ENCODE data around the gene ERBB3. TPM values are rescaled to one million over a fixed set of nuclear protein-coding genes. Genes with fewer than 3 reads are reported as not detected.

ERBB3 gene
- total RNA-seq, 1 experiment from 2014 or later, result 64.3 TPM

DNA sequence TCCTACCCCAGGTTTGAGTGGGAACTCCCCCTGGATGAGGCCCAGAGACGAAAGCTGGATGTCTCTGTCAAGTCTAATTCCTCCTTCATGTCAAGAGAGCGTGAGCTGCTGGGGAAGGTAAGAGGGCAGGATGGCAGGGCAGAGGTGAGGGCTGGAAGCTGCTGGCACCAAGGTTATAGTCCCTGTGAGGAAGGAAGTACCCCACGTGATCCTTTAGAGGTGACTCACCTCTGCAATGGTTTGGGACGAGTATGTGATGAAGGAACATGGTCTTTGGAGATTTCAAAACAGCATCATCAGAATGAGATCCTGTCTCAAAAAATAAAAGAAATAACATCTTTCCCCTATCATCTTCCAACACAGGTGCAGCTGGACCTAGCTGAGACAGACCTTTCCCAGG is 63.3 kb downstream of the ERBB3 start:
- H3K4me1 Mint-ChIP-seq, result no peaks in the 10 kb centered on the region
- H3K36me3 Mint-ChIP-seq, result peaks cover 69% of the 10 kb centered on the region
- peaks cover 12% of the 10 kb centered on the region for H3K9me3 Mint-ChIP-seq
- no peaks in the 10 kb centered on the region for H3K27me3 Mint-ChIP-seq (ENCODE audit: low read depth)
- no peak for ATAC-seq
- ChIA-PET POLR2A (interaction anchor here (1.5 to 1.6 kb wide), 2 partner anchors 16 to 25 kb away, joined by 4 read pairs; partner anchors contain the start of gene ZC3H10), CTCF (interaction anchor here (1.4 kb wide), 1 partner anchor 8 kb away, joined by 6 read pairs; no protein-coding TSS in a partner anchor)
- no peak overlapping the region for H3K4me3 Mint-ChIP-seq
- no peak for DNase-seq (ENCODE audit: low spot score)
- no peak for TF ChIP-seq FOXJ3 (CRISPR knock-in tag; IDR thresholded peaks at IDR 0.05; ENCODE audit: borderline replicate concordance)
- TF ChIP-seq PRRX2 (CRISPR knock-in tag; IDR thresholded peaks at IDR 0.05), result no peak
- TF ChIP-seq ZNF423 (CRISPR knock-in tag; IDR thresholded peaks at IDR 0.05), result no peak
- no peak for TF ChIP-seq JAZF1 (CRISPR knock-in tag; IDR thresholded peaks at IDR 0.05)
- TF ChIP-seq JUN (CRISPR knock-in tag; IDR thresholded peaks at IDR 0.05), result no peak
- no peak for TF ChIP-seq IRF2 (CRISPR knock-in tag; IDR thresholded peaks at IDR 0.05; ENCODE audit: borderline replicate concordance, low read depth)
- no peak overlapping the region for H3K27ac Mint-ChIP-seq

DNA sequence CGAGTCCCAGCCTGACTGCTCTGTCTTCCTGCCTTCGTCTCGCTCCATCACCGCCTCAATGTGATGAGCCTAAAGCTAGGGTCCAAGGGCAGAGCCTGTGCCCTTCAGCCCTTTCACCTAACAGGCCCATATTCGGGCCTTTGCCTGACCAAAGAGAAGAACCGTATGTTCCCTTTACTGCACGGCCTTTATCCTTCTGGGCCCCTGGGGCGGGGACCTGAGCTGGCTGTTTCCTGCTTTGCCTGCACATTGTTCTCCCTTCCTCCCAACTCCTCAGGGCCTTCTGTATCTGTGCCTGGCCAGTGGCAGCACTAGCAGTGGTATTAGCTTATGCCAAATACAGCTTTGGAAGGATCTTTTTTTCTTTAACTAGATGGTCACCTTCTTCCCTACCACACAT is 63.9 kb downstream of the ERBB3 start:
- TF ChIP-seq NFE2L1 (CRISPR knock-in tag; IDR thresholded peaks at IDR 0.05), result no peak
- TF ChIP-seq MYBL2 (CRISPR knock-in tag; IDR thresholded peaks at IDR 0.05), result no peak
- TF ChIP-seq PRRX2 (CRISPR knock-in tag; IDR thresholded peaks at IDR 0.05), result no peak
- no peak for TF ChIP-seq SMAD3 (CRISPR knock-in tag; IDR thresholded peaks at IDR 0.05; ENCODE audit: borderline replicate concordance)
- no peak for TF ChIP-seq ZNF263 (CRISPR knock-in tag; IDR thresholded peaks at IDR 0.05; ENCODE audit: low read depth)
- no peak for TF ChIP-seq ZNF423 (CRISPR knock-in tag; IDR thresholded peaks at IDR 0.05)
- TF ChIP-seq RELA (CRISPR knock-in tag; IDR thresholded peaks at IDR 0.05; ENCODE audit: borderline replicate concordance), result no peak
- TF ChIP-seq, protein P1, sequence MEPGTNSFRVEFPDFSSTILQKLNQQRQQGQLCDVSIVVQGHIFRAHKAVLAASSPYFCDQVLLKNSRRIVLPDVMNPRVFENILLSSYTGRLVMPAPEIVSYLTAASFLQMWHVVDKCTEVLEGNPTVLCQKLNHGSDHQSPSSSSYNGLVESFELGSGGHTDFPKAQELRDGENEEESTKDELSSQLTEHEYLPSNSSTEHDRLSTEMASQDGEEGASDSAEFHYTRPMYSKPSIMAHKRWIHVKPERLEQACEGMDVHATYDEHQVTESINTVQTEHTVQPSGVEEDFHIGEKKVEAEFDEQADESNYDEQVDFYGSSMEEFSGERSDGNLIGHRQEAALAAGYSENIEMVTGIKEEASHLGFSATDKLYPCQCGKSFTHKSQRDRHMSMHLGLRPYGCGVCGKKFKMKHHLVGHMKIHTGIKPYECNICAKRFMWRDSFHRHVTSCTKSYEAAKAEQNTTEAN (CRISPR knock-in tag; IDR thresholded peaks at IDR 0.05), result no peak
- no peak for TF ChIP-seq NR1H2 (CRISPR knock-in tag; IDR thresholded peaks at IDR 0.05)
- no peak for TF ChIP-seq PRDM15 (CRISPR knock-in tag; IDR thresholded peaks at IDR 0.05)
- TF ChIP-seq ATF1 (CRISPR knock-in tag; IDR thresholded peaks at IDR 0.05), result no peak
- TF ChIP-seq, protein P2, sequence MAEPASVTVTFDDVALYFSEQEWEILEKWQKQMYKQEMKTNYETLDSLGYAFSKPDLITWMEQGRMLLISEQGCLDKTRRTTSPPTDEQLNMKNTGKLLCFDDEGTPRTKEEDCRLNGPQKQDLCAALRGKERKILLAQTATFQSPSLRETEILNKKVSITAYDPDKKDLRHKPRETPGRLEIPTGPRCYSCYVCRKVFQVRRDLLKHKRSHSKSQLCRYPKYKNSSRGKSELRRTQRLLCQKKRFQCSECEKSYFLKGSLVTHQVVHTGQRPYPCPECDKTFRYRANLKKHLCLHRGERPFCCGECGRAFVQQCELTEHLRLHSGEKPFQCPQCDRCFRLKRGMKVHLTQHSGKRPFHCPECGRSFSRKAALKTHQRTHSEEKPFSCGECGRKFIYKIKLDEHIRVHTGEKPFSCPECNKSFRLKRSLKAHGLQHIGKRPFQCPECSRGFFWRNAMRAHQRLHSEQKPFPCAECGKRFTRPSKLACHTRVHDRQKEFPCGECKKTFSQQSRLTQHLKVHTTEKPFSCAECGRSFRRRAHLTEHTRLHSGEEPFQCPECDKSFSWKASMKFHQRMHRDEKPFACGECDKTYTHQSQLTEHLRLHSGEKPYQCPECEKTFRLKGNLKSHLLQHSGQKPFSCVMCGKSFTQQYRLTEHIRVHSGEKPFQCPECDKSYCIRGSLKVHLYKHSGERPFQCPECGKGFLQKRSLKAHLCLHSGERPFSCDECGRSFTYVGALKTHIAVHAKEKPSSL (CRISPR knock-in tag; conservative IDR thresholded peaks at IDR 0.05), result no peak
- TF ChIP-seq FOXK1 (CRISPR knock-in tag; IDR thresholded peaks at IDR 0.05), result no peak
- TF ChIP-seq, protein P3, sequence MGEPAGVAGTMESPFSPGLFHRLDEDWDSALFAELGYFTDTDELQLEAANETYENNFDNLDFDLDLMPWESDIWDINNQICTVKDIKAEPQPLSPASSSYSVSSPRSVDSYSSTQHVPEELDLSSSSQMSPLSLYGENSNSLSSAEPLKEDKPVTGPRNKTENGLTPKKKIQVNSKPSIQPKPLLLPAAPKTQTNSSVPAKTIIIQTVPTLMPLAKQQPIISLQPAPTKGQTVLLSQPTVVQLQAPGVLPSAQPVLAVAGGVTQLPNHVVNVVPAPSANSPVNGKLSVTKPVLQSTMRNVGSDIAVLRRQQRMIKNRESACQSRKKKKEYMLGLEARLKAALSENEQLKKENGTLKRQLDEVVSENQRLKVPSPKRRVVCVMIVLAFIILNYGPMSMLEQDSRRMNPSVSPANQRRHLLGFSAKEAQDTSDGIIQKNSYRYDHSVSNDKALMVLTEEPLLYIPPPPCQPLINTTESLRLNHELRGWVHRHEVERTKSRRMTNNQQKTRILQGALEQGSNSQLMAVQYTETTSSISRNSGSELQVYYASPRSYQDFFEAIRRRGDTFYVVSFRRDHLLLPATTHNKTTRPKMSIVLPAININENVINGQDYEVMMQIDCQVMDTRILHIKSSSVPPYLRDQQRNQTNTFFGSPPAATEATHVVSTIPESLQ (CRISPR knock-in tag; IDR thresholded peaks at IDR 0.05), result no peak
- no peak for TF ChIP-seq RORB (CRISPR knock-in tag; IDR thresholded peaks at IDR 0.05)
- TF ChIP-seq FOXP1 (CRISPR knock-in tag; IDR thresholded peaks at IDR 0.05; ENCODE audit: borderline replicate concordance), result no peak
- no peak for TF ChIP-seq SOX15 (CRISPR knock-in tag; IDR thresholded peaks at IDR 0.05)
- TF ChIP-seq AR (CRISPR knock-in tag; IDR thresholded peaks at IDR 0.05), result no peak
- H3K4me1 Mint-ChIP-seq, result no peaks in the 10 kb centered on the region
- H3K36me3 Mint-ChIP-seq, result peaks cover 63% of the 10 kb centered on the region
- no peak for DNase-seq (ENCODE audit: low spot score)
- no peak overlapping the region for H3K27ac Mint-ChIP-seq
- ATAC-seq, result no peak
- H3K4me3 Mint-ChIP-seq, result no peak overlapping the region
- peaks cover 9% of the 10 kb centered on the region for H3K9me3 Mint-ChIP-seq
- ChIA-PET CTCF (interaction anchor here (1.0 kb wide), 1 partner anchor 19 kb away, joined by 4 read pairs; no protein-coding TSS in a partner anchor), POLR2A (no interaction called here)
- H3K27me3 Mint-ChIP-seq (ENCODE audit: low read depth), result no peaks in the 10 kb centered on the region
